ENCODE data around the gene RXRA. TPM values are rescaled to one million over a fixed set of nuclear protein-coding genes. Genes with fewer than 3 reads are reported as not detected.

The RXRA gene
- total and polyA plus RNA-seq, 4 experiments from 2014 or later = 1.0 to 11.9 (median 6.4) TPM

- H3K27ac ChIP-seq (ENCODE audit: low read depth, low read length) = no peak overlapping the region
- peaks cover 6% of the 10 kb centered on the region for H3K4me1 ChIP-seq (ENCODE audit: insufficient read depth, low read length)
- POLR2A ChIA-PET (ENCODE audit: partially characterized antibody) = no interaction called here
- Mint-ChIP-seq H3K36me3 (no peaks in the 10 kb centered on the region), H3K27me3 (no peaks in the 10 kb centered on the region), H3K9me3 (no peaks in the 10 kb centered on the region), H3K27ac (no peak overlapping the region), H3K4me1 (peaks cover 0 to 24% (median 0%) of the 10 kb centered on the region in 4 donors), H3K4me3 (no peak overlapping the region)
- H3K4me3 ChIP-seq (ENCODE audit: low read length in 2 of 2) = no peak overlapping the region
- no peak for DNase-seq
- H3K36me3 ChIP-seq (ENCODE audit: insufficient read depth, low read length) = no peaks in the 10 kb centered on the region
- no peaks in the 10 kb centered on the region for H3K9me3 ChIP-seq (ENCODE audit: control insufficient read depth in 1 of 2, low read length in 2 of 2)
- intact Hi-C loops (cut with micrococcal nuclease) = no loop called here
- CTCF ChIA-PET (ENCODE audit: partially characterized antibody) = no interaction called here
- no peaks in the 10 kb centered on the region for H3K27me3 ChIP-seq (ENCODE audit: insufficient read depth, low read length)
Observed at GRCh38 chr9:134346840-134347583, 20.8 kb downstream of the RXRA start.

GRCh38 chr9:134347996-134348395, 21.7 kb downstream of the RXRA start:
- POLR2A ChIA-PET (ENCODE audit: partially characterized antibody) = no interaction called here

GRCh38 chr9:134348404-134349155, 22.3 kb downstream of the RXRA start:
- H3K27ac Mint-ChIP-seq = no peak overlapping the region
- Histone ChIP-seq H3K4me3 (ENCODE audit: low read length in 2 of 2) (no peak overlapping the region), H3K36me3 (ENCODE audit: insufficient read depth, low read length) (no peaks in the 10 kb centered on the region), H3K4me1 (ENCODE audit: insufficient read depth, low read length) (peaks cover 6% of the 10 kb centered on the region), H3K27ac (ENCODE audit: low read depth, low read length) (no peak overlapping the region), H3K9me3 (ENCODE audit: control insufficient read depth in 1 of 2, low read length in 2 of 2) (no peaks in the 10 kb centered on the region), H3K27me3 (ENCODE audit: insufficient read depth, low read length) (no peaks in the 10 kb centered on the region)
- ChIA-PET POLR2A (ENCODE audit: partially characterized antibody) (no interaction called here), CTCF (ENCODE audit: partially characterized antibody) (no interaction called here)
- DNase-seq = no peak
- H3K4me3 Mint-ChIP-seq = no peak overlapping the region
- intact Hi-C loops (cut with micrococcal nuclease) = no loop called here
- H3K9me3 Mint-ChIP-seq = no peaks in the 10 kb centered on the region
- H3K36me3 Mint-ChIP-seq = no peaks in the 10 kb centered on the region
- no peaks in the 10 kb centered on the region for H3K27me3 Mint-ChIP-seq
- peaks cover 0 to 14% (median under 1%) of the 10 kb centered on the region in 4 donors for H3K4me1 Mint-ChIP-seq

More at GRCh38 chr9:134347996-134348395, 21.7 kb downstream of the RXRA start:
- H3K27ac ChIP-seq (ENCODE audit: low read depth, low read length) = no peak overlapping the region
- Mint-ChIP-seq H3K9me3 (no peaks in the 10 kb centered on the region), H3K27me3 (no peaks in the 10 kb centered on the region), H3K27ac (peak overlapping the region in 2 of 7 donors; percentile 50 to 73), H3K4me3 (no peak overlapping the region), H3K36me3 (no peaks in the 10 kb centered on the region), H3K4me1 (peaks cover 0 to 18% (median 0%) of the 10 kb centered on the region in 4 donors)
- no peak for DNase-seq
- no peaks in the 10 kb centered on the region for H3K36me3 ChIP-seq (ENCODE audit: insufficient read depth, low read length)
- H3K27me3 ChIP-seq (ENCODE audit: insufficient read depth, low read length) = no peaks in the 10 kb centered on the region
- H3K4me1 ChIP-seq (ENCODE audit: insufficient read depth, low read length) = peaks cover 6% of the 10 kb centered on the region
- H3K4me3 ChIP-seq (ENCODE audit: low read length in 2 of 2) = no peak overlapping the region
- intact Hi-C loops (cut with micrococcal nuclease) = no loop called here
- H3K9me3 ChIP-seq (ENCODE audit: control insufficient read depth in 1 of 2, low read length in 2 of 2) = no peaks in the 10 kb centered on the region
- CTCF ChIA-PET (ENCODE audit: partially characterized antibody) = no interaction called here

DNA sequence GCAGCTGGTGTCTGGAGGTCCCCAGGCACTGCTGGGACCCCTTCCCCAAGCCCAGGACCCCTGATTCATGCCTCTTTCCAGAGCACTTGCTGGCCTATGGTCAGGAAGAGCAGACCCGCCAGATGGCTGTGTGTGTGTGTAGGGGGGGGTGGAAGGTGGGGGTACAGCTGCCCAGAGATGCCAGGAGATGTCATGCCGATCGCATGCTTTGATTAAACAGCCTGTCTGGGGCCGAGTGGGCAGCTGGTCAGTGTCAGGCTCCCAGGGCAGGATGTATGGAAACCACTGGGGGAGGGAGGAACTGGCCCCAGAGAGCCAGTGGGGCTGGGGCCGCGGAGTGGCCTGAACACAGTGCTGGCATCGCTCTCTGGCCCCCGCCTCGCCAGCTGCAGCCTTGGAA, 23.7 kb downstream of the RXRA start:
- Histone ChIP-seq H3K9me3 (ENCODE audit: control insufficient read depth in 1 of 2, low read length in 2 of 2) (no peaks in the 10 kb centered on the region), H3K4me3 (ENCODE audit: low read length in 2 of 2) (no peak overlapping the region), H3K27ac (ENCODE audit: low read depth, low read length) (no peak overlapping the region), H3K27me3 (ENCODE audit: insufficient read depth, low read length) (no peaks in the 10 kb centered on the region), H3K4me1 (ENCODE audit: insufficient read depth, low read length) (no peaks in the 10 kb centered on the region), H3K36me3 (ENCODE audit: insufficient read depth, low read length) (no peaks in the 10 kb centered on the region)
- no peaks in the 10 kb centered on the region for H3K36me3 Mint-ChIP-seq
- H3K4me1 Mint-ChIP-seq = peaks cover 0 to 9% (median under 1%) of the 10 kb centered on the region in 4 donors
- intact Hi-C loops (cut with micrococcal nuclease) = no loop called here
- H3K4me3 Mint-ChIP-seq = no peak overlapping the region
- ChIA-PET CTCF (ENCODE audit: partially characterized antibody) (no interaction called here), POLR2A (ENCODE audit: partially characterized antibody) (no interaction called here)
- no peak for DNase-seq
- H3K27ac Mint-ChIP-seq = no peak overlapping the region
- no peaks in the 10 kb centered on the region for H3K9me3 Mint-ChIP-seq
- H3K27me3 Mint-ChIP-seq = no peaks in the 10 kb centered on the region

- Mint-ChIP-seq H3K27ac (no peak overlapping the region), H3K36me3 (no peaks in the 10 kb centered on the region), H3K27me3 (no peaks in the 10 kb centered on the region), H3K9me3 (no peaks in the 10 kb centered on the region), H3K4me1 (peaks cover 0 to 9% (median 2%) of the 10 kb centered on the region in 4 donors), H3K4me3 (no peak overlapping the region)
- no peak overlapping the region for H3K27ac ChIP-seq (ENCODE audit: low read depth, low read length)
- no peaks in the 10 kb centered on the region for H3K9me3 ChIP-seq (ENCODE audit: control insufficient read depth in 1 of 2, low read length in 2 of 2)
- no peak overlapping the region for H3K4me3 ChIP-seq (ENCODE audit: low read length in 2 of 2)
- H3K4me1 ChIP-seq (ENCODE audit: insufficient read depth, low read length) = no peaks in the 10 kb centered on the region
- no peak for DNase-seq
- H3K27me3 ChIP-seq (ENCODE audit: insufficient read depth, low read length) = no peaks in the 10 kb centered on the region
- ChIA-PET CTCF (ENCODE audit: partially characterized antibody) (no interaction called here), POLR2A (ENCODE audit: partially characterized antibody) (no interaction called here)
- no peaks in the 10 kb centered on the region for H3K36me3 ChIP-seq (ENCODE audit: insufficient read depth, low read length)
- intact Hi-C loops (cut with micrococcal nuclease) = no loop called here
Observed at GRCh38 chr9:134350416-134350994, 24.2 kb downstream of the RXRA start.

DNA sequence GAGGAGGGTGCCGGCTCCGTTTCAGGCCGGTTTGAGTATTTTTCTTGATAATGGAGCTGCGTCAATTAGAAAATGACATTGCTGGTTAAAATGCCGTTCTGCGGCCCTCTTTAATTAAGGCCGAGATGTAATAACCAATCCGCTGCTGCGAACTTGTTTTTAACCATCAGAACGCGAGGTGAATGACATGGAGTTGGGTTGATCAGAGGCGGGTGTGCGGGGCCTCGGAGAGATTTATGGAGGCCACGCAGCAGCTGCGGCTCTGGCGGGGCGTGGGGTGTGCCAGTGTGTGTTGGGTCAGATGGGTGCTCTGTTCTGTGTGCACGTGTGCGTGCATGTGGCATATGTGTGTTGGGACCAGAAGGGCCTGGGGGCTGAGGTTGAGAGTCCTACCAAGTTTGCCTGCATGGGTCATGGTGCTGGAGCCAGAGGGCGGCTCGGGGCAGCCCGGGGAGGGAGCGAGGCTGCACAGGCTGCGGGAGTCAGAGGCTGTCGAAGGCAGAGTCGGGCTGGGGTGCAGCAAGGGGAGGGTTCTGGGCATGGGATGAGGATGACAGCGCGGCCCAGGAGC, 25.4 kb downstream of the RXRA start:
- Histone ChIP-seq H3K36me3 (ENCODE audit: insufficient read depth, low read length) (no peaks in the 10 kb centered on the region), H3K9me3 (ENCODE audit: control insufficient read depth in 1 of 2, low read length in 2 of 2) (no peaks in the 10 kb centered on the region), H3K27ac (ENCODE audit: low read depth, low read length) (no peak overlapping the region), H3K4me3 (ENCODE audit: low read length in 2 of 2) (no peak overlapping the region), H3K27me3 (ENCODE audit: insufficient read depth, low read length) (no peaks in the 10 kb centered on the region), H3K4me1 (ENCODE audit: insufficient read depth, low read length) (no peaks in the 10 kb centered on the region)
- DNase-seq = no peak
- H3K36me3 Mint-ChIP-seq = no peaks in the 10 kb centered on the region
- POLR2A ChIA-PET (ENCODE audit: partially characterized antibody) = no interaction called here
- H3K4me3 Mint-ChIP-seq = no peak overlapping the region
- H3K27me3 Mint-ChIP-seq = no peaks in the 10 kb centered on the region
- peaks cover 0 to 9% (median 2%) of the 10 kb centered on the region in 4 donors for H3K4me1 Mint-ChIP-seq
- intact Hi-C loops (cut with micrococcal nuclease) = no loop called here
- CTCF ChIA-PET (ENCODE audit: partially characterized antibody) = no interaction called here
- H3K27ac Mint-ChIP-seq = peak overlapping the region in 2 of 7 donors; percentile 35 to 87
- no peaks in the 10 kb centered on the region for H3K9me3 Mint-ChIP-seq

GRCh38 chr9:134352247-134352933, 26.1 kb downstream of the RXRA start:
- intact Hi-C loops (cut with micrococcal nuclease) = no loop called here
- Mint-ChIP-seq H3K27ac (peak overlapping the region in 1 of 7 donors; percentile 87), H3K4me1 (peaks cover 0 to 8% (median 2%) of the 10 kb centered on the region in 4 donors), H3K36me3 (no peaks in the 10 kb centered on the region), H3K27me3 (no peaks in the 10 kb centered on the region), H3K9me3 (no peaks in the 10 kb centered on the region), H3K4me3 (no peak overlapping the region)
- no peak for DNase-seq
- H3K27ac ChIP-seq (ENCODE audit: low read depth, low read length) = no peak overlapping the region
- POLR2A ChIA-PET (ENCODE audit: partially characterized antibody) = no interaction called here
- CTCF ChIA-PET (ENCODE audit: partially characterized antibody) = no interaction called here
- no peaks in the 10 kb centered on the region for H3K9me3 ChIP-seq (ENCODE audit: control insufficient read depth in 1 of 2, low read length in 2 of 2)
- H3K36me3 ChIP-seq (ENCODE audit: insufficient read depth, low read length) = no peaks in the 10 kb centered on the region
- no peaks in the 10 kb centered on the region for H3K27me3 ChIP-seq (ENCODE audit: insufficient read depth, low read length)
- no peaks in the 10 kb centered on the region for H3K4me1 ChIP-seq (ENCODE audit: insufficient read depth, low read length)
- no peak overlapping the region for H3K4me3 ChIP-seq (ENCODE audit: low read length in 2 of 2)
